ENCODE measurements around the gene POU6F2.

- TF ChIP-seq, protein P1, sequence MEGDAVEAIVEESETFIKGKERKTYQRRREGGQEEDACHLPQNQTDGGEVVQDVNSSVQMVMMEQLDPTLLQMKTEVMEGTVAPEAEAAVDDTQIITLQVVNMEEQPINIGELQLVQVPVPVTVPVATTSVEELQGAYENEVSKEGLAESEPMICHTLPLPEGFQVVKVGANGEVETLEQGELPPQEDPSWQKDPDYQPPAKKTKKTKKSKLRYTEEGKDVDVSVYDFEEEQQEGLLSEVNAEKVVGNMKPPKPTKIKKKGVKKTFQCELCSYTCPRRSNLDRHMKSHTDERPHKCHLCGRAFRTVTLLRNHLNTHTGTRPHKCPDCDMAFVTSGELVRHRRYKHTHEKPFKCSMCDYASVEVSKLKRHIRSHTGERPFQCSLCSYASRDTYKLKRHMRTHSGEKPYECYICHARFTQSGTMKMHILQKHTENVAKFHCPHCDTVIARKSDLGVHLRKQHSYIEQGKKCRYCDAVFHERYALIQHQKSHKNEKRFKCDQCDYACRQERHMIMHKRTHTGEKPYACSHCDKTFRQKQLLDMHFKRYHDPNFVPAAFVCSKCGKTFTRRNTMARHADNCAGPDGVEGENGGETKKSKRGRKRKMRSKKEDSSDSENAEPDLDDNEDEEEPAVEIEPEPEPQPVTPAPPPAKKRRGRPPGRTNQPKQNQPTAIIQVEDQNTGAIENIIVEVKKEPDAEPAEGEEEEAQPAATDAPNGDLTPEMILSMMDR (IDR thresholded peaks at IDR 0.05) = no peak
- TF ChIP-seq POLR2AphosphoS5 (IDR thresholded peaks at IDR 0.05) (no peak), POLR2A (IDR thresholded peaks at IDR 0.05) (no peak)
These were observed 481.9 kb downstream of the POU6F2 start for GRCh38 chr7:39459636-39460035.

All from breast epithelium (tissue), 3 donors.